Mesendoderm (in vitro differentiated cells): ENCODE data around the gene POMGNT1.

ENCODE experiments used
- DNase-seq: peaks from one replicate; pipeline ENCODE4 v3.0.0; 2013
- H2AK5ac ChIP-seq: 2 replicates; pipeline ENCODE4 v1.6.1; 2013; ENCODE audit warnings: low read length, inconsistent platforms
- H2BK120ac ChIP-seq: 2 replicates; pipeline ENCODE4 v1.6.1; 2013; ENCODE audit warnings: low read depth, mild to moderate bottlenecking, low read length, moderate library complexity, mixed read lengths
- H2BK15ac ChIP-seq: replicated peaks from 2 replicates; pipeline ENCODE4 v1.6.1; 2013; ENCODE audit warnings: low read depth, mild to moderate bottlenecking, moderate library complexity
- H2BK5ac ChIP-seq: 2 replicates; pipeline ENCODE4 v1.6.1; 2013; ENCODE audit warnings: low read length, inconsistent platforms
- H3K18ac ChIP-seq: 2 replicates; pipeline ENCODE4 v1.6.1; 2013; ENCODE audit warnings: mild to moderate bottlenecking, low read length, mixed read lengths
- H3K23ac ChIP-seq: one replicate; pipeline ENCODE4 v1.6.1; 2013; ENCODE audit warnings: low read length
- H3K27ac ChIP-seq: 2 replicates; pipeline ENCODE4 v1.5.1; 2013; ENCODE audit warnings: low read depth, mild to moderate bottlenecking, inconsistent platforms, low read length, moderate library complexity
- H3K27me3 ChIP-seq: 2 replicates; pipeline ENCODE4 v1.6.1; 2013; ENCODE audit warnings: low read length, control low read depth, mild to moderate bottlenecking, inconsistent platforms; ENCODE audit not compliant: insufficient read depth, poor library complexity
- H3K36me3 ChIP-seq: 2 replicates; pipeline ENCODE4 v1.6.1; 2013; ENCODE audit warnings: low read length, inconsistent platforms; ENCODE audit not compliant: control insufficient read depth, insufficient read depth
- H3K4ac ChIP-seq: one replicate; pipeline ENCODE4 v1.6.1; 2013; ENCODE audit warnings: low read depth, mild to moderate bottlenecking, low read length, moderate library complexity
- H3K4me1 ChIP-seq: 2 replicates; pipeline ENCODE4 v1.6.1; 2013; ENCODE audit warnings: low read depth, low read length, inconsistent platforms; ENCODE audit not compliant: control insufficient read depth
- H3K4me2 ChIP-seq: 2 replicates; pipeline ENCODE4 v1.6.1; 2013; ENCODE audit warnings: low read length
- H3K4me3 ChIP-seq: 2 replicates; pipeline ENCODE4 v1.5.1; 2013; ENCODE audit warnings: mild to moderate bottlenecking, low read length
- H3K56ac ChIP-seq: one replicate; pipeline ENCODE4 v1.6.1; 2013; ENCODE audit warnings: low read length
- H3K79me1 ChIP-seq: 2 replicates; pipeline ENCODE4 v1.6.1; 2013; ENCODE audit warnings: low read length, inconsistent platforms
- H3K79me2 ChIP-seq: 2 replicates; pipeline ENCODE4 v1.6.1; 2013; ENCODE audit warnings: mild to moderate bottlenecking, low read length; ENCODE audit not compliant: control insufficient read depth, insufficient read depth
- H3K9ac ChIP-seq: 2 replicates; pipeline ENCODE4 v1.6.1; 2013; ENCODE audit warnings: low read length, inconsistent platforms
- H4K5ac ChIP-seq: one replicate; pipeline ENCODE4 v1.6.1; 2013; ENCODE audit warnings: low read length
- H4K8ac ChIP-seq: one replicate; pipeline ENCODE4 v1.6.1; 2013; ENCODE audit warnings: low read depth, mild to moderate bottlenecking, control low read depth, low read length, moderate library complexity
- WGBS: extraction: QIAGEN DNeasy Blood & Tissue Kit; methylation state at CpG from one replicate; pipeline ENCODE4 v1.1.7; 2013; ENCODE audit warnings: low lambda C conversion rate, missing lambda C conversion rate; ENCODE audit not compliant: insufficient coverage; ENCODE audit errors: extremely low coverage; 5-methylcytosine and 5-hydroxymethylcytosine counted together

Gene POMGNT1

GRCh38 chr1:46219551-46220520 is 21.6 kb upstream of the POMGNT1 start:
- Histone ChIP-seq H3K4me1 (peaks cover 7% of the 10 kb centered on the region), H3K36me3 (no peaks in the 10 kb centered on the region), H3K27ac (no peak overlapping the region), H3K27me3 (no peaks in the 10 kb centered on the region), H3K4ac (no peak overlapping the region), H4K8ac (no peak overlapping the region), H3K56ac (no peak overlapping the region), H3K4me2 (no peak overlapping the region), H3K9ac (no peak overlapping the region), H2AK5ac (no peak overlapping the region), H3K23ac (peak overlapping the region; percentile 24), H3K4me3 (no peak overlapping the region), H2BK120ac (no peak overlapping the region), H3K18ac (no peak overlapping the region), H2BK5ac (no peak overlapping the region), H2BK15ac (no peak overlapping the region), H4K5ac (no peak overlapping the region), H3K79me2 (no peaks in the 10 kb centered on the region), H3K79me1 (no peaks in the 10 kb centered on the region)
- no CpG with 5 or more reads among the region's 18 CpGs for WGBS
- DNase-seq = no peak

DNA sequence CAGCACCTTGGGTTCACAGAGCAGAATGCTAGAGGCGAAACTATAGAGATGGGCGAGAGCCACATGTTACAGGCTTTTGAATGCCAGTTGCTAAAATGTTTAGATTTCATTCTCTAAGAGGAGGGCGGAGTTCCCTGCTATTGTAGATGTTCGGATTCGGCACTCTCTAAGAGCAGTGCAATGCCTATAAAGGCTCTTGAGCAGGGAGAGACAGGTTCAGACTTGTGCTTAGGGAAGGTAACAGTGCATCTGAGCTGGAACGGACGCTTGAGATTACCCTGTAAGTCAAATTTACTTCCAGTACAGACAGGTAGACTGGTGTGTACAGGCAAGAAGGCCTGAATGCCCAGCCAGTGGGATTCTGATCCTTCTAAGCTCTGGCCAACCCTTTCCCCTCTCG is 20.2 kb upstream of the POMGNT1 start:
- no CpG with 5 or more reads among the region's 8 CpGs for WGBS
- no peak overlapping the region for H3K23ac ChIP-seq
- no peak for DNase-seq
- no peak overlapping the region for H3K4ac ChIP-seq
- H2BK120ac ChIP-seq = no peak overlapping the region
- no peak overlapping the region for H3K56ac ChIP-seq
- H3K4me3 ChIP-seq = no peak overlapping the region
- H3K27ac ChIP-seq = no peak overlapping the region
- H3K18ac ChIP-seq = no peak overlapping the region
- no peak overlapping the region for H2BK15ac ChIP-seq
- no peak overlapping the region for H2AK5ac ChIP-seq
- H3K9ac ChIP-seq = no peak overlapping the region
- H3K4me2 ChIP-seq = no peak overlapping the region
- no peaks in the 10 kb centered on the region for H3K79me1 ChIP-seq
- H3K4me1 ChIP-seq = peaks cover 7% of the 10 kb centered on the region
- no peak overlapping the region for H4K8ac ChIP-seq
- H3K79me2 ChIP-seq = no peaks in the 10 kb centered on the region
- no peaks in the 10 kb centered on the region for H3K36me3 ChIP-seq
- no peak overlapping the region for H4K5ac ChIP-seq
- no peaks in the 10 kb centered on the region for H3K27me3 ChIP-seq
- H2BK5ac ChIP-seq = no peak overlapping the region

- no peak overlapping the region for H3K23ac ChIP-seq
- no peak overlapping the region for H3K4me2 ChIP-seq
- DNase-seq = no peak
- no peak overlapping the region for H2AK5ac ChIP-seq
- H3K79me2 ChIP-seq = no peaks in the 10 kb centered on the region
- no peaks in the 10 kb centered on the region for H3K79me1 ChIP-seq
- H3K4me1 ChIP-seq = no peaks in the 10 kb centered on the region
- H3K56ac ChIP-seq = no peak overlapping the region
- H3K27me3 ChIP-seq = no peaks in the 10 kb centered on the region
- no peak overlapping the region for H2BK120ac ChIP-seq
- H3K36me3 ChIP-seq = no peaks in the 10 kb centered on the region
- no peak overlapping the region for H3K4me3 ChIP-seq
- no peak overlapping the region for H3K18ac ChIP-seq
- H3K9ac ChIP-seq = no peak overlapping the region
- H4K5ac ChIP-seq = no peak overlapping the region
- H3K27ac ChIP-seq = no peak overlapping the region
- no peak overlapping the region for H3K4ac ChIP-seq
- no peak overlapping the region for H2BK15ac ChIP-seq
- H4K8ac ChIP-seq = no peak overlapping the region
- no peak overlapping the region for H2BK5ac ChIP-seq
Measured at GRCh38 chr1:46215504-46215903, 17.3 kb upstream of the POMGNT1 start.

- H3K4me3 ChIP-seq = no peak overlapping the region
- H3K79me1 ChIP-seq = no peaks in the 10 kb centered on the region
- no peak overlapping the region for H2BK5ac ChIP-seq
- no CpG with 5 or more reads among the region's 2 CpGs for WGBS
- H3K27me3 ChIP-seq = no peaks in the 10 kb centered on the region
- no peak overlapping the region for H3K23ac ChIP-seq
- H4K8ac ChIP-seq = no peak overlapping the region
- no peak overlapping the region for H2BK15ac ChIP-seq
- DNase-seq = peak; percentile 56
- no peak overlapping the region for H3K4ac ChIP-seq
- H3K4me2 ChIP-seq = no peak overlapping the region
- no peak overlapping the region for H3K27ac ChIP-seq
- H3K79me2 ChIP-seq = no peaks in the 10 kb centered on the region
- no peak overlapping the region for H3K9ac ChIP-seq
- H4K5ac ChIP-seq = no peak overlapping the region
- H3K36me3 ChIP-seq = no peaks in the 10 kb centered on the region
- no peak overlapping the region for H2AK5ac ChIP-seq
- no peaks in the 10 kb centered on the region for H3K4me1 ChIP-seq
- no peak overlapping the region for H3K56ac ChIP-seq
- H2BK120ac ChIP-seq = no peak overlapping the region
- no peak overlapping the region for H3K18ac ChIP-seq
Measured at GRCh38 chr1:46211051-46211450, 12.8 kb upstream of the POMGNT1 start.

DNA sequence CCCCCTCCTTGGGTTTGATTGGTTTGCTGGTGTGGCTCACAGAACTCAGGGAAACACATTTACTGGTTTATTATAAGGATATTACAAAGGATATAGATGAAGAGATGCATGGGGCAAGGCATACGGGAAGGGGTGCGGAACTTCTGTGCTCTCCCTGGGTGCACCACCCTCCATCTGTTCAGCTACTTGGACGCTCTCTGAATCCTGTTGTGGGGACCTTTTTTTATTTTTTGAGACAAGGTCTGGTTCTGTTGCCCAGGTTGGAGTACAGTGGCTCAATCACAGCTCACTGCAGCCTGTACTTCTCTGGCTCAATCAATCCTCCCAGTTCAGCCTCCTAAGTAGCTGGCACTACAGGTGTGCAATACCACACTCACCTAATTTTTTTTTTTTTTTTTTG is 12.3 kb upstream of the POMGNT1 start:
- no peak overlapping the region for H4K5ac ChIP-seq
- no peak overlapping the region for H3K4ac ChIP-seq
- H2BK120ac ChIP-seq = no peak overlapping the region
- no peaks in the 10 kb centered on the region for H3K79me2 ChIP-seq
- no peak overlapping the region for H3K4me3 ChIP-seq
- no peak for DNase-seq
- no peaks in the 10 kb centered on the region for H3K27me3 ChIP-seq
- no peaks in the 10 kb centered on the region for H3K36me3 ChIP-seq
- H3K4me1 ChIP-seq = no peaks in the 10 kb centered on the region
- H3K27ac ChIP-seq = no peak overlapping the region
- H2AK5ac ChIP-seq = no peak overlapping the region
- H2BK5ac ChIP-seq = no peak overlapping the region
- no peak overlapping the region for H3K9ac ChIP-seq
- H3K56ac ChIP-seq = no peak overlapping the region
- H4K8ac ChIP-seq = no peak overlapping the region
- H3K79me1 ChIP-seq = no peaks in the 10 kb centered on the region
- no peak overlapping the region for H3K23ac ChIP-seq
- H3K4me2 ChIP-seq = no peak overlapping the region
- no CpG with 5 or more reads among the region's 3 CpGs for WGBS
- H2BK15ac ChIP-seq = no peak overlapping the region
- no peak overlapping the region for H3K18ac ChIP-seq

DNA sequence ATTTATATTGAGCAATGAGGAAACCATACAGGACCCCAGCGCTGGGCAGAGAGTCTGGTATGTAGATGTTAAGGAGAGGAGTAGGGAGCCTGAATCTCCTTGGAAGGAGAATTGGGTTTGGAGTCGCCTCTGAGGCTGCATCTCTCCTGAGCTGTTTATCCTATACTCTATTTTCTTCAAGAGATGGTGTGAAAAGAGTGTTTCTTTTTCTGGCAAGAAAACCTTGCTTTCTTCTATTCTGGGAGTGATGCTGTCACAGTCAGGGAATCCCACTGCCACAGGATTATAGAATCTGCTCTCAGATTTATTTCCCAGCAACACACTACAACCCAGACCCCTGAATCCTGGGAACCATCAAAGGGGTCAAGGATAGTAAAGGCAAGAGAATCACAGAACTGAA is 8.2 kb upstream of the POMGNT1 start:
- no peak for DNase-seq
- Histone ChIP-seq H4K5ac (no peak overlapping the region), H3K79me2 (no peaks in the 10 kb centered on the region), H3K9ac (no peak overlapping the region), H2BK5ac (no peak overlapping the region), H3K23ac (no peak overlapping the region), H4K8ac (no peak overlapping the region), H3K4me2 (no peak overlapping the region), H3K27ac (no peak overlapping the region), H3K18ac (no peak overlapping the region), H3K4me1 (no peaks in the 10 kb centered on the region), H2BK120ac (no peak overlapping the region), H2BK15ac (no peak overlapping the region), H3K79me1 (peaks cover 3% of the 10 kb centered on the region), H3K4ac (no peak overlapping the region), H3K4me3 (no peak overlapping the region), H3K27me3 (no peaks in the 10 kb centered on the region), H3K36me3 (no peaks in the 10 kb centered on the region), H3K56ac (no peak overlapping the region), H2AK5ac (no peak overlapping the region)
- no CpG with 5 or more reads among the region's 2 CpGs for WGBS
